ENCODE data around the gene CNTNAP2. TPM values are rescaled to one million over a fixed set of nuclear protein-coding genes. Genes with fewer than 3 reads are reported as not detected.

Gene CNTNAP2
- total RNA-seq, 1 experiment from 2014 or later = 64.5 TPM

DNA sequence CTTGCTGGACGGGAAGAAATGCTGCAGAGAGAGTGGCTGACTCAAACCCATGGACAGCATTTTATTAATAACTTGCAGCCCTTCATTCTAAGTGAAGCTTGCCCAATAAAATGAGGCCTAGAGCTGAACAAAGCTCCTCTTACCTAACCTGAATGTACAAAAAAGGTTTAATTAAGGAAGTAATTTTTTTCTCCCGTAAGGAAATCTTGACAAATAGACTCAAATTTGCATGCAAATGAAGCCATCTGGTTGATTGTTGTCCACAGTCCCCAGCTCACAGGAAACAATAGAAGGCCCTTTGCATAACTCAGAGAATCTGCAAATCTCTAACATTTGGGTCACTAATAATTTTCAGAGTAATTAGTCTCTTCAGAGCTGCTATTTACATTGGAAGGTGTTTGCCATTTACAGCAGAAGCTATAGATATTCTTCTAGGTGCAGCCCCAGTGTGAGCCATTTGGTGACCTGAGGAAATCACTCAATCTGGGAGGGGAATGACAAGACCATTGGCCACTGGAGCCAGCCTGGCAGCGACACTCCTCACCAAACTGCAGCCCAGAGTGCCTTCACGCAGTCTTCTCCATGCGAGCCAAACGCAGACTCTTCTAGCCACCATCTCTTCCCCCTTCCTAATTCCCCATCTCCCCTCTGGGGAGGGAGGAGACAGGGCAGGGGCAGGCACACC, 1991.0 kb downstream of the CNTNAP2 start:
- peak overlapping the region in 2 of 3 experiments; percentile 68 to 84; a peak in 5 of 7 replicates for H3K27ac Mint-ChIP-seq
- Histone ChIP-seq H3K9me3 (ENCODE audit: control insufficient read depth, low read depth, low read length) (no peaks in the 10 kb centered on the region), H3K4ac (ENCODE audit: low read depth, low read length) (no peak overlapping the region), H2BK20ac (ENCODE audit: low read depth, low read length, poor library complexity, severe bottlenecking) (no peak overlapping the region), H2BK15ac (ENCODE audit: low read depth, low read length) (no peak overlapping the region), H3K4me2 (ENCODE audit: insufficient read depth, insufficient read length, low read length) (no peak overlapping the region), H3K79me2 (ENCODE audit: insufficient read depth, low read length) (no peaks in the 10 kb centered on the region), H4K8ac (replicated peaks; ENCODE audit: insufficient read length, low read depth, low read length) (no peak overlapping the region), H4K91ac (ENCODE audit: insufficient read length, low read depth, low read length) (no peak overlapping the region), H2BK12ac (ENCODE audit: insufficient read length, low read depth, low read length) (no peak overlapping the region), H3K56ac (ENCODE audit: insufficient read length, low read depth, low read length) (no peak overlapping the region), H3K79me1 (ENCODE audit: insufficient read depth, low read depth, low read length, poor library complexity, severe bottlenecking) (no peaks in the 10 kb centered on the region), H4K20me1 (ENCODE audit: control insufficient read depth, insufficient read depth, insufficient read length) (no peaks in the 10 kb centered on the region), H2AK5ac (ENCODE audit: insufficient read length, low read length) (no peak overlapping the region), H3K27me3 (ENCODE audit: insufficient read depth, low read length) (no peaks in the 10 kb centered on the region), H3K14ac (ENCODE audit: insufficient read depth, low read length) (no peak overlapping the region), H2AFZ (ENCODE audit: low read length) (no peak overlapping the region), H3T11ph (ENCODE audit: low read length) (no peak overlapping the region), H4K5ac (ENCODE audit: insufficient read length, low read depth, low read length) (no peak overlapping the region), H2BK120ac (ENCODE audit: low read depth, low read length, poor library complexity, severe bottlenecking) (no peak overlapping the region), H2BK5ac (ENCODE audit: insufficient read length, low read length) (no peak overlapping the region), H3K23ac (ENCODE audit: insufficient read length, low read depth, low read length) (no peak overlapping the region), H3K4me1 (ENCODE audit: insufficient read depth, low read length) (peaks cover 6% of the 10 kb centered on the region; the same call in 1 of the 2 replicates), H3K27ac (ENCODE audit: insufficient read length, low read depth, low read length) (no peak overlapping the region), H3K23me2 (ENCODE audit: insufficient read length, low read depth, low read length, poor library complexity, severe bottlenecking) (no peaks in the 10 kb centered on the region), H3K18ac (ENCODE audit: insufficient read length, low read depth, low read length) (no peak overlapping the region), H3K9ac (ENCODE audit: extremely low read depth, insufficient read length, low read length) (no peak overlapping the region)
- H3K36me3 Mint-ChIP-seq (ENCODE audit: insufficient read depth in 1 of 3, low read depth in 3 of 3) = no peaks in the 10 kb centered on the region
- peak overlapping the region in 1 of 2 experiments; percentile 41; a peak in 1 of 5 replicates for H3K4me3 Mint-ChIP-seq
- no peaks in the 10 kb centered on the region for H3K27me3 Mint-ChIP-seq (ENCODE audit: low read depth)
- DNase-seq = no peak
- TF ChIP-seq, protein P1, sequence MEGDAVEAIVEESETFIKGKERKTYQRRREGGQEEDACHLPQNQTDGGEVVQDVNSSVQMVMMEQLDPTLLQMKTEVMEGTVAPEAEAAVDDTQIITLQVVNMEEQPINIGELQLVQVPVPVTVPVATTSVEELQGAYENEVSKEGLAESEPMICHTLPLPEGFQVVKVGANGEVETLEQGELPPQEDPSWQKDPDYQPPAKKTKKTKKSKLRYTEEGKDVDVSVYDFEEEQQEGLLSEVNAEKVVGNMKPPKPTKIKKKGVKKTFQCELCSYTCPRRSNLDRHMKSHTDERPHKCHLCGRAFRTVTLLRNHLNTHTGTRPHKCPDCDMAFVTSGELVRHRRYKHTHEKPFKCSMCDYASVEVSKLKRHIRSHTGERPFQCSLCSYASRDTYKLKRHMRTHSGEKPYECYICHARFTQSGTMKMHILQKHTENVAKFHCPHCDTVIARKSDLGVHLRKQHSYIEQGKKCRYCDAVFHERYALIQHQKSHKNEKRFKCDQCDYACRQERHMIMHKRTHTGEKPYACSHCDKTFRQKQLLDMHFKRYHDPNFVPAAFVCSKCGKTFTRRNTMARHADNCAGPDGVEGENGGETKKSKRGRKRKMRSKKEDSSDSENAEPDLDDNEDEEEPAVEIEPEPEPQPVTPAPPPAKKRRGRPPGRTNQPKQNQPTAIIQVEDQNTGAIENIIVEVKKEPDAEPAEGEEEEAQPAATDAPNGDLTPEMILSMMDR (conservative IDR thresholded peaks at IDR 0.05) = no peak
- no CpG with 5 or more reads among the region's 6 CpGs for WGBS (ENCODE audit: extremely low coverage, insufficient read length, low lambda C conversion rate)
- H3K9me3 Mint-ChIP-seq = 0 out of 5 replicates have a peak, but pooled peaks cover 2 to 3% of the 10 kb centered on the region in 2 experiments
- peaks cover 20 to 26% of the 10 kb centered on the region in 2 experiments for H3K4me1 Mint-ChIP-seq
